BJ (cell line): Measurements from ENCODE around the gene PIP5K1B. TPM values are rescaled to one million over a fixed set of nuclear protein-coding genes. Genes with fewer than 3 reads are reported as not detected.

Source experiments
- CTCF ChIA-PET: fragments of 350-600 bp; formaldehyde crosslinking; extraction: SDS; loops from one replicate; lab custom pipeline; 2021; ENCODE audit warnings: antibody characterized with exemption, inconsistent platforms; lab: Yijun Ruan, JAX
- POLR2A ChIA-PET: fragments of 300-600 bp; sonication (Branson Sonifier 250); formaldehyde crosslinking; extraction: SDS; loops from one replicate; lab custom pipeline; 2021; ENCODE audit warnings: antibody characterized with exemption; lab: Charles Lee
- DNase-seq: peaks from one replicate; pipeline ENCODE4 v3.0.0-alpha.2; 2011; ENCODE audit warnings: low read depth
- H3K27me3 ChIP-seq: 2 replicates; pipeline ENCODE4 v1.6.0; 2011; ENCODE audit warnings: low read length; ENCODE audit not compliant: control insufficient read depth, insufficient read depth
- H3K36me3 ChIP-seq: 2 replicates; pipeline ENCODE4 v1.5.1; 2011; ENCODE audit warnings: low read length; ENCODE audit not compliant: control insufficient read depth, insufficient read depth
- H3K4me3 ChIP-seq: 2 replicates; pipeline ENCODE4 v1.5.1; 2011; ENCODE audit warnings: low read depth, mild to moderate bottlenecking, control low read depth, low read length
- CTCF ChIP-seq: IDR thresholded peaks from 2 replicates; pipeline ENCODE4 v1.5.1; 2011; ENCODE audit warnings: low read depth, mild to moderate bottlenecking, control low read depth, inconsistent platforms, low read length, moderate library complexity; ENCODE audit not compliant: insufficient read depth
- polyA plus RNA-seq: library from polyadenylated mRNA; depleted of rRNA; stranded (reverse); fragments of >200 nt; gene quantifications from 2 replicates; pipeline ENCODE4 v1.2.3, GENCODE V29; 2011

Gene PIP5K1B
- polyA plus RNA-seq, 1 experiment, result not detected

GRCh38 chr9:68951879-68952659 lies 247.0 kb downstream of the PIP5K1B start:
- H3K4me3 ChIP-seq, result no peak overlapping the region
- POLR2A ChIA-PET, result no interaction called here
- TF ChIP-seq CTCF, result no peak
- CTCF ChIA-PET, result no interaction called here
- no peak for DNase-seq
- no peaks in the 10 kb centered on the region for H3K27me3 ChIP-seq
- no peaks in the 10 kb centered on the region for H3K36me3 ChIP-seq

- TF ChIP-seq CTCF, result no peak
- H3K36me3 ChIP-seq, result no peaks in the 10 kb centered on the region
- DNase-seq, result no peak
- no peak overlapping the region for H3K4me3 ChIP-seq
- POLR2A ChIA-PET, result no interaction called here
- CTCF ChIA-PET, result no interaction called here
- no peaks in the 10 kb centered on the region for H3K27me3 ChIP-seq
Measured at GRCh38 chr9:68953771-68954170, 248.7 kb downstream of the PIP5K1B start.

- ChIA-PET POLR2A (no interaction called here), CTCF (no interaction called here)
- DNase-seq, result no peak
- H3K4me3 ChIP-seq, result no peak overlapping the region
- H3K36me3 ChIP-seq, result no peaks in the 10 kb centered on the region
- H3K27me3 ChIP-seq, result no peaks in the 10 kb centered on the region
- TF ChIP-seq CTCF, result no peak
Measured at GRCh38 chr9:68955330-68955729, 250.3 kb downstream of the PIP5K1B start.

- Histone ChIP-seq H3K27me3 (no peaks in the 10 kb centered on the region), H3K4me3 (no peak overlapping the region), H3K36me3 (no peaks in the 10 kb centered on the region)
- POLR2A ChIA-PET, result no interaction called here
- no peak for TF ChIP-seq CTCF
- CTCF ChIA-PET, result no interaction called here
- DNase-seq, result no peak
Measured at GRCh38 chr9:68957479-68957878, 252.4 kb downstream of the PIP5K1B start.

- TF ChIP-seq CTCF, result no peak
- POLR2A ChIA-PET, result no interaction called here
- no peaks in the 10 kb centered on the region for H3K36me3 ChIP-seq
- no peaks in the 10 kb centered on the region for H3K27me3 ChIP-seq
- CTCF ChIA-PET, result no interaction called here
- no peak overlapping the region for H3K4me3 ChIP-seq
- no peak for DNase-seq
Measured at GRCh38 chr9:68961587-68961986, 256.5 kb downstream of the PIP5K1B start.
